Measurements from ENCODE around the gene BLVRA. TPM values are rescaled to one million over a fixed set of nuclear protein-coding genes. Genes with fewer than 3 reads are reported as not detected.
"Not testable (repeated sequence)": the region's sequence is repeated elsewhere in the genome, so short reads cannot be mapped to it uniquely, and the experiment has no call there.

The BLVRA gene
- polyA plus RNA-seq, 6 donors from 2014 or later: 3.5 to 15.9 (median 9.5) TPM

DNA sequence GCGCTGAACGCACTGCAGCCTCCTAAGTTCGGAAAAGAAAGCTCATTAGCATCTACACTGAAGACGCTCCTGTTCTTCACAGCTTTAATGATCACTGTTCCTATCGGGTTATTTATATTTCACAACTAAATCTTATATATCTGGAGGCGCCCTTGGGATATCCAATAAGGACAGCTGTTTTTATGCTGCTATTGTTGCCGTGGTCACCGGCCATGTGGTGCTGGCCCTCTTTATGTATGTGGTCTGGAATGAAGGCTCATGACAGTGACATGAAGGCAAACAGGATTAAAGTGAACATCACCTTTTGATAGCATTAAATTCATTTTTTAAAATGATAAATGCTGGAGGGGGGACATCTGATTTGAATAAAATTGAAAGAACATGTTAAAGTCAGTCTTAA lies 8.8 kb downstream of the BLVRA start:
- Mint-ChIP-seq H3K36me3 (no peaks in the 10 kb centered on the region), H3K9me3 (peaks cover 0 to under 1% (median 0%) of the 10 kb centered on the region in 7 donors), H3K4me3 (no peak overlapping the region), H3K4me1 (peaks cover 9 to 20% (median 15%) of the 10 kb centered on the region in 3 donors), H3K27me3 (no peaks in the 10 kb centered on the region), H3K27ac (peak overlapping the region in 2 of 6 donors; percentile 29 to 71)
- no peak for DNase-seq
- no peak for ATAC-seq (ENCODE audit: low read depth in 2 of 2)

GRCh38 chr7:43768201-43768886 lies 9.9 kb downstream of the BLVRA start:
- H3K27me3 Mint-ChIP-seq: no peaks in the 10 kb centered on the region
- H3K9me3 Mint-ChIP-seq: peaks cover 0 to 3% (median 0%) of the 10 kb centered on the region in 7 donors
- no peaks in the 10 kb centered on the region for H3K36me3 Mint-ChIP-seq
- H3K4me1 Mint-ChIP-seq: peaks cover 9 to 16% (median 11%) of the 10 kb centered on the region in 3 donors
- ATAC-seq (ENCODE audit: low read depth in 2 of 2): no peak
- H3K27ac Mint-ChIP-seq: no peak overlapping the region
- H3K4me3 Mint-ChIP-seq: no peak overlapping the region
- DNase-seq: no peak

GRCh38 chr7:43768887-43769272 lies 10.4 kb downstream of the BLVRA start:
- Mint-ChIP-seq H3K9me3 (peaks cover 0 to 5% (median 0%) of the 10 kb centered on the region in 7 donors), H3K4me3 (no peak overlapping the region), H3K27me3 (no peaks in the 10 kb centered on the region), H3K27ac (no peak overlapping the region), H3K36me3 (no peaks in the 10 kb centered on the region), H3K4me1 (peaks cover 9 to 11% (median 10%) of the 10 kb centered on the region in 3 donors)
- ATAC-seq (ENCODE audit: low read depth in 2 of 2): no peak
- DNase-seq: no peak

- no peaks in the 10 kb centered on the region for H3K36me3 Mint-ChIP-seq
- ATAC-seq (ENCODE audit: low read depth in 2 of 2) (no peak), DNase-seq (no peak)
- H3K4me3 Mint-ChIP-seq: no peak overlapping the region
- H3K27me3 Mint-ChIP-seq: no peaks in the 10 kb centered on the region
- peaks cover 0 to 5% (median 0%) of the 10 kb centered on the region in 7 donors for H3K9me3 Mint-ChIP-seq
- peaks cover 6 to 10% (median 7%) of the 10 kb centered on the region in 3 donors for H3K4me1 Mint-ChIP-seq
- no peak overlapping the region for H3K27ac Mint-ChIP-seq
Measured at GRCh38 chr7:43769281-43769680, 10.8 kb downstream of the BLVRA start.

GRCh38 chr7:43769791-43770465 lies 11.4 kb downstream of the BLVRA start:
- Mint-ChIP-seq H3K27ac (no peak overlapping the region), H3K4me1 (peaks cover 0 to 6% (median under 1%) of the 10 kb centered on the region in 3 donors), H3K36me3 (no peaks in the 10 kb centered on the region), H3K9me3 (peaks cover 0 to 7% (median 0%) of the 10 kb centered on the region in 7 donors), H3K27me3 (no peaks in the 10 kb centered on the region), H3K4me3 (no peak overlapping the region)
- ATAC-seq (ENCODE audit: low read depth in 2 of 2) (no peak), DNase-seq (no peak)

DNA sequence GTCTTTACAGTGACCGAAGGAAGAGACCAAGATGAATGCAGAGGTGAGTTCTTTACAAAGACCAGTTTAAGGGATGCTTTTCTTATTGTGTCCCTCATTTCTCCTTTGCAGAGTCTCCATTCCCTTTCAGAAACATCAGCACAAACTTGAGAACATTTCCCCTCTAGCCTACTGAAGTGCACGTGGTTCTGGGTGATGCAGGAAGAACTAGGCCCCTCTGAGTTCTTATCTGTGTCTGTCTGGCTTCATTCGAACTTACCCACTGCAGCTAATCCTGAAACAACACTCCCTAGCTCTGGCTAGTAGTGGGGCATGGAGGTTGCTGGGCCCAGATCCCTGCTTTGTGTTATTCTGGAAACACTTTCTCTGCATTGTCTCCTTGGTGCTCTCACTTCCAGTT lies 12.6 kb downstream of the BLVRA start:
- H3K4me3 Mint-ChIP-seq: no peak overlapping the region
- ATAC-seq (ENCODE audit: low read depth in 2 of 2): no peak
- peak overlapping the region in 1 of 6 donors; percentile 13 for H3K27ac Mint-ChIP-seq

DNA sequence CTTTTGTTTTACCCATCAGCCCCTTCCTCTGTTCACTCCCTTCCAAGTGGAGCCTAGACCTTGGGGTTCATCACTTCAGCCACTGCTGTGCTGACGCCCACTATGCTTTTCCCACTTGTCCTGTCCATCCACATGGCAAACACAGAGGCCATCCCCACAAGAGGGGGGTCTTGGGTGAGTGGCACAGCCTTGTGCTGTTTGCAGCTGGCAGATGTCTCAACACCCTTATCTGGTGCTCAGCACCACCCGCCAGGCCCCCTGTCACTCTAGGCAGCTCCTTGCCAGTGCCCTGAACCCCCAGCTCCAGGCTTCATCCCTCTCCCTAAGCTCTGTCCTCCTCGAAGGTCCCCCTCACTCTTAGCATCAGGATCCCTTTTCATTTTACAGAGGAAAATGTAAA lies 13.1 kb downstream of the BLVRA start:
- DNase-seq: no peak
- no peak overlapping the region for H3K4me3 Mint-ChIP-seq
- no peaks in the 10 kb centered on the region for H3K27me3 Mint-ChIP-seq
- H3K9me3 Mint-ChIP-seq: peaks cover 0 to 7% (median 0%) of the 10 kb centered on the region in 7 donors
- peak overlapping the region in 2 of 6 donors; percentile 13 to 21 for H3K27ac Mint-ChIP-seq
- H3K36me3 Mint-ChIP-seq: no peaks in the 10 kb centered on the region
- peaks cover 0 to 6% (median 0%) of the 10 kb centered on the region in 3 donors for H3K4me1 Mint-ChIP-seq
- no peak for ATAC-seq (ENCODE audit: low read depth in 2 of 2)

More for the DNA sequence above, 12.6 kb downstream of the BLVRA start:
- H3K9me3 Mint-ChIP-seq: peaks cover 0 to 7% (median 0%) of the 10 kb centered on the region in 7 donors
- peaks cover 0 to 6% (median 0%) of the 10 kb centered on the region in 3 donors for H3K4me1 Mint-ChIP-seq
- H3K36me3 Mint-ChIP-seq: no peaks in the 10 kb centered on the region
- H3K27me3 Mint-ChIP-seq: no peaks in the 10 kb centered on the region
- DNase-seq: no peak

GRCh38 chr7:43773268-43773667 lies 14.8 kb downstream of the BLVRA start:
- not testable (repeated sequence) for H3K27ac Mint-ChIP-seq; H3K27me3 Mint-ChIP-seq; H3K4me3 Mint-ChIP-seq; H3K9me3 Mint-ChIP-seq; H3K4me1 Mint-ChIP-seq; H3K36me3 Mint-ChIP-seq; ATAC-seq (ENCODE audit: low read depth in 2 of 2); DNase-seq

- not testable (repeated sequence) for H3K4me3 Mint-ChIP-seq; H3K27me3 Mint-ChIP-seq; H3K27ac Mint-ChIP-seq; ATAC-seq (ENCODE audit: low read depth in 2 of 2); H3K4me1 Mint-ChIP-seq; H3K36me3 Mint-ChIP-seq; DNase-seq; H3K9me3 Mint-ChIP-seq
Measured at GRCh38 chr7:43775255-43775654, 16.8 kb downstream of the BLVRA start.

DNA sequence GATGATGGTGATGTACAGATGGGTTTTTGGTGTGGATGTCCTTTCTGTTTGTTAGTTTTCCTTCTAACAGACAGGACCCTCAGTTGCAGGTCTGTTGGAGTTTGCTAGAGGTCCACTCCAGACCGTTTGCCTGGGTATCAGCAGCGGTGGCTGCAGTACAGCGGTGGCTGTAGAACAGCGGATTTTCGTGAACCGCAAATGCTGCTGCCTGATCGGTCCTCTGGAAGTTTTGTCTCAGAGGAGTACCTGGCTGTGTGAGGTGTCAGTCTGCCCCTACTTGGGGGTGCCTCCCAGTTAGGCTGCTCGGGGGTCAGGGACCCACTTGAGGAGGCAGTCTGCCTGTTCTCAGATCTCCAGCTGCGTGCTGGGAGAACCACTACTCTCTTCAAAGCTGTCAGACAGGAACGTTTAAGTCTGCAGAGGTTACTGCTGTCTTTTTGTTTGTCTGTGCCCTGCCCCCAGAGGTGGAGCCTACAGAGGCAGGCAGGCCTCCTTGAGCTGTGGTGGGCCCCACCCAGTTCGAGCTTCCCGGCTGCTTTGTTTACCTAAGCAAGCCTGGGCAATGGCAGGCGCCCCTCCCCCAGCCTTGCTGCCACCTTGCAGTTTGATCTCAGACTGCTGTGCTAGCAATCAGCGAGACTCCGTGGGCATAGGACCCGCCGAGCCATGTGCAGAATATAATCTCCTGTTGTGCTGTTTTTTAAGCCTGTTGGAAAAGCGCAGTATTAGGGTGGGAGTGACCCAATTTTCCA lies 20.0 kb downstream of the BLVRA start:
- H3K36me3 Mint-ChIP-seq; H3K9me3 Mint-ChIP-seq; H3K27me3 Mint-ChIP-seq; H3K4me1 Mint-ChIP-seq; H3K27ac Mint-ChIP-seq; ATAC-seq (ENCODE audit: low read depth in 2 of 2); DNase-seq: not testable (repeated sequence)
- H3K4me3 Mint-ChIP-seq: peak overlapping the region in 2 of 8 donors; percentile 21 to 22

DNA sequence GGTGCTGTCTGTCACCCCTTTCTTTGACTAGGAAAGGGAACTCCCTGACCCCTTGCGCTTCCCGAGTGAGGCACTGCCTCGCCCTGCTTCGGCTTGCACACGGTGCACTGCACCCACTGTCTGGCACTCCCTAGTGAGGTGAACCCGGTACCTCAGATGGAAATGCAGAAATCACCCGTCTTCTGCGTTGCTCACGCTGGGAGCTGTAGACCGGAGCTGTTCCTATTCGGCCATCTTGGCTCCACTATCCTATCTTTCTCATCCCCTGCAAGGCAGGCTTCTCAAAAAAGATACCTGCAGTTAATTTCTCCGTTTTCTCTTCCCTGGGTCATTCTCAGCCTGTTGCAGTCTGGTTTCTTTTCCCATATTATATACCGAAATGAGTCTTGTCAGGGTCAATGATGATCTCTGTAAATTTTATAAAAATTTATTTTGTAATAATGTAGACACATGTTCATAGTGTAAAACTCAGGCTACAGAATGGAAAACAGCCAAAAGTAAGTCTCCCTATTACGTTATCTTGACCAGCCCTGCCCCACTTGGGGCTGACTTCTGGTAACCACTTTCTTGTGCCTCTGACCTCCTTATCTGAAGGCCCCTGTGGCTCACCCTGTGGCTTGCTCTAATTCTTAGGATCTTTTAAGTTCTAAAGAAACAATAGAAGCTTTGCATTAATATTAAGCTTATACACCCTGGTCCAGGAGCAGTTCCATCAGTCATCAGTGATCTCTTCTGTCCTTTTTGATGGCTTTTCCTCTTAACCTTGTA lies 20.7 kb downstream of the BLVRA start:
- H3K9me3 Mint-ChIP-seq: peaks cover 0 to 4% (median 0%) of the 10 kb centered on the region in 7 donors
- peak overlapping the region in 1 of 8 donors; percentile 21 for H3K4me3 Mint-ChIP-seq
- H3K4me1 Mint-ChIP-seq: no peaks in the 10 kb centered on the region
- H3K27ac Mint-ChIP-seq: no peak overlapping the region
- H3K27me3 Mint-ChIP-seq: no peaks in the 10 kb centered on the region
- no peaks in the 10 kb centered on the region for H3K36me3 Mint-ChIP-seq
- ATAC-seq (ENCODE audit: low read depth in 2 of 2) (no peak), DNase-seq (no peak)

- Mint-ChIP-seq H3K4me3 (no peak overlapping the region), H3K27ac (no peak overlapping the region), H3K4me1 (no peaks in the 10 kb centered on the region), H3K27me3 (no peaks in the 10 kb centered on the region), H3K36me3 (no peaks in the 10 kb centered on the region), H3K9me3 (no peaks in the 10 kb centered on the region)
- ATAC-seq (ENCODE audit: low read depth in 2 of 2): no peak
- no peak for DNase-seq
Measured at GRCh38 chr7:43781726-43782607, 23.5 kb downstream of the BLVRA start.

All from naive B cell (primary cell).